MCF 10A (cell line): ENCODE measurements around the gene TNPO3. TPM values are rescaled to one million over a fixed set of nuclear protein-coding genes. Genes with fewer than 3 reads are reported as not detected.
A peak's percentile ranks its signal among the peaks of the same experiment; 100 is the strongest.

ENCODE experiments used
- BruUV-seq: library from RNA; stranded (reverse); fragments of 400-500 nt; replicated peaks from 2 replicates; lab custom pipeline; 2021; lab: Mats Ljungman, UMichigan
- CTCF ChIA-PET: fragments of 300-600 bp; sonication (Branson Sonifier 250); formaldehyde crosslinking; extraction: SDS; loops from one replicate; lab custom pipeline; 2021; ENCODE audit warnings: antibody characterized with exemption, inconsistent platforms; lab: Yijun Ruan, JAX
- POLR2A ChIA-PET: fragments of 300-600, 350-650 bp; sonication (Branson Sonifier 250); formaldehyde crosslinking; extraction: SDS; loops from one replicate; lab custom pipeline; 2020; ENCODE audit warnings: antibody characterized with exemption, inconsistent platforms; lab: Yijun Ruan, JAX
- DNase-seq: peaks from one replicate; pipeline ENCODE4 v3.0.0-alpha.2; 2018; ENCODE audit not compliant: unreplicated experiment
- H3K27ac Mint-ChIP-seq: one replicate; pipeline ENCODE4 v1.8.0; 2022; ENCODE audit warnings: mild to moderate bottlenecking, low read depth, mixed read lengths; ENCODE audit not compliant: unreplicated experiment
- H3K27me3 Mint-ChIP-seq: one replicate; pipeline ENCODE4 v1.8.0; 2022; ENCODE audit warnings: mixed read lengths; ENCODE audit not compliant: insufficient read depth, unreplicated experiment
- H3K36me3 Mint-ChIP-seq: one replicate; pipeline ENCODE4 v1.8.0; 2022; ENCODE audit warnings: mild to moderate bottlenecking, moderate library complexity, mixed read lengths; ENCODE audit not compliant: insufficient read depth, unreplicated experiment
- H3K4me1 Mint-ChIP-seq: one replicate; pipeline ENCODE4 v1.8.0; 2022; ENCODE audit warnings: mixed read lengths; ENCODE audit not compliant: insufficient read depth, unreplicated experiment
- H3K4me3 Mint-ChIP-seq: one replicate; pipeline ENCODE4 v1.8.0; 2022; ENCODE audit warnings: mild to moderate bottlenecking, moderate library complexity, mixed read lengths; ENCODE audit not compliant: unreplicated experiment
- H3K9me3 Mint-ChIP-seq: one replicate; pipeline ENCODE4 v1.8.0; 2022; ENCODE audit warnings: mixed read lengths; ENCODE audit not compliant: unreplicated experiment
- CTCF ChIP-seq: fragments of 200-600 bp; IDR thresholded peaks from one replicate; pipeline ENCODE4 v1.8.0; 2022; ENCODE audit warnings: antibody characterized with exemption, mild to moderate bottlenecking; ENCODE audit not compliant: unreplicated experiment
- intact Hi-C: fragments of 100-400 bp; cut with micrococcal nuclease; formaldehyde crosslinking; loops from 2 replicates; pipeline ENCODE4 v1.14.1; 2022
- total RNA-seq: library from RNA; stranded (reverse); gene quantifications from 2 replicates; pipeline ENCODE4 v1.2.3, GENCODE V29; 2022

TNPO3 gene
- total RNA-seq, 1 experiment from 2014 or later, result 42.3 TPM

DNA sequence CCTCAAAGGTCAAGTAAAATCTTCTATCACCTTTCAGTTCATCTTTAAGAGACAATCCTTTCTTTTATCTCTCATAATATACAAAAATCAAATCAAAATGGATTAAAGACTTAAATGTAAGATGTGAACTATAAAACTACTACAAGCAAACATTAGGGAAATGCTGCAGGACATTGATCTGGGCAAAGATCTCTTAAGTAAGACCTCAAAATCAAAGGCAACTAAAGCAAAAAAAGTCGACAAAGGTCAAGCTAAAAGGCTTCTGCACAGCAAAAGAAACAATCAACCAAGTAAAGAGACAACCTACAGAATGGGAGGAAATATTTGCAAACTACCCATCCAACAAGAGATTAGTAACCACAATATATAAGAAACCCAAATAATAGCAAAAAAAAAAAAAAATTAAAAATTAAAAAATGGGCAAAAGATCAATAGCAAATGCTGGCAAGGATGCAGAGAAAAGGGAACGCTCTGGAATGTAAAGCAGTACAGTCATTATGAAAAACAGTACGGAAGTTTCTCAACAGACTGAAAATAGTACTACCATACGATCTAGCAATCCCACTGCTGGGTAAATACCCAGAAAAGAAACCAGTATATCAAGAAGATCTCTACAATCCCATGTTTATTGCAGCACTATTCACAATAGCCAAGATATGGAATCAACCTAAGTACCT, 41.7 kb downstream of the TNPO3 start:
- TF ChIP-seq CTCF, result no peak
- POLR2A ChIA-PET, result interaction anchor here (1.0 kb wide), 1 partner anchor 41 kb away, joined by 3 read pairs; the partner anchor contains the start of gene TNPO3
- H3K9me3 Mint-ChIP-seq, result no peaks in the 10 kb centered on the region
- no peak overlapping the region for H3K27ac Mint-ChIP-seq
- no peaks in the 10 kb centered on the region for H3K27me3 Mint-ChIP-seq
- no TSS peak for BruUV-seq
- intact Hi-C loops, result no loop called here
- H3K36me3 Mint-ChIP-seq, result peaks cover 48% of the 10 kb centered on the region
- DNase-seq, result no peak
- no peak overlapping the region for H3K4me3 Mint-ChIP-seq
- H3K4me1 Mint-ChIP-seq, result peaks cover 8% of the 10 kb centered on the region
- CTCF ChIA-PET, result no interaction called here

DNA sequence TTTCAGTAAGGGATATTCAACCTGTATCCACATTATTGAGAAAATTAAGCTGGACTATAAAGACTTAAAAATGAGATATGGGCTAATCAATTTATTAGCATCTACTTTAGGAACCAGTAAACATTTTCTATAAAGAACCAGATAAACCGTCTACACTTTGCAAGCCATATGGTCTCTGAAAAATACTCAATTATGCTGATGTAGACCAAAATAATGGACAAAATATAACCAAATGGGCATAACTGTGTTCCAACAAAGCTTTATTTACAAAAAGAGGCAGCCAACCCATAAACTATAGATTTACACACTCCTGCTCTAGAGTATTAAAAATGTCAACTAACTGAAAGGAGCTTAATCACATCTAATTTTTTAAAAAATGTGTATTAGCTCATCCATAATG, 42.3 kb downstream of the TNPO3 start:
- no peaks in the 10 kb centered on the region for H3K27me3 Mint-ChIP-seq
- H3K9me3 Mint-ChIP-seq, result no peaks in the 10 kb centered on the region
- no peak overlapping the region for H3K27ac Mint-ChIP-seq
- CTCF ChIA-PET, result no interaction called here
- no peak for TF ChIP-seq CTCF
- H3K4me1 Mint-ChIP-seq, result peaks cover 8% of the 10 kb centered on the region
- intact Hi-C loops, result no loop called here
- no peak for DNase-seq
- no TSS peak for BruUV-seq
- H3K4me3 Mint-ChIP-seq, result no peak overlapping the region
- POLR2A ChIA-PET, result no interaction called here
- peaks cover 48% of the 10 kb centered on the region for H3K36me3 Mint-ChIP-seq

DNA sequence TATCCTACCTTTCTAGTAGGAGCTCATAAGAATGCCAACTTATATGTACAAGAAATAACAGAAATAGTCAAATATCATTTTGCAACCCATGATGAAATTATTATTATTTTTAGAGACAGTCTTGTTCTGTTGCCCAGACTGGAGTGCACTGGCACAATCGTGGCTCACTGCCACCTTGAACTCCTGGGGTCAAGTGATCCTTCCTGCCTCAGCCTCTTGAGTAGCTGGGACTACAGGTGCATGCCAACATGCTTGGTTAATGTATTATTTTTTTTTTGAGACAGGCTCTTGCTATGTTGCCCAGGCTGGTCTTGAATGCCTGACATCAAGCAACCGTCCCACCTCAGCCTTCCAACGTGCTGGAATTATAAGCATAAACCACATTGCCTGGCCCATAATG, 44.8 kb downstream of the TNPO3 start:
- Mint-ChIP-seq H3K27ac (no peak overlapping the region), H3K9me3 (no peaks in the 10 kb centered on the region), H3K4me3 (no peak overlapping the region), H3K27me3 (no peaks in the 10 kb centered on the region), H3K36me3 (peaks cover 37% of the 10 kb centered on the region), H3K4me1 (peaks cover 8% of the 10 kb centered on the region)
- no TSS peak for BruUV-seq
- CTCF ChIA-PET, result interaction anchor here (0.8 to 2.1 kb wide), 3 partner anchors 8 to 81 kb away, joined by 3 to 9 read pairs (median 3); no protein-coding TSS in a partner anchor
- intact Hi-C loops, result no loop called here
- POLR2A ChIA-PET, result interaction anchor here (2.1 kb wide), 1 partner anchor 17 kb away, joined by 6 read pairs; no protein-coding TSS in a partner anchor
- TF ChIP-seq CTCF, result no peak
- DNase-seq, result peak; percentile 27

GRCh38 chr7:129009437-129009836, 45.5 kb downstream of the TNPO3 start:
- TF ChIP-seq CTCF, result no peak
- Mint-ChIP-seq H3K4me1 (peaks cover 8% of the 10 kb centered on the region), H3K36me3 (peaks cover 37% of the 10 kb centered on the region), H3K27me3 (no peaks in the 10 kb centered on the region), H3K4me3 (no peak overlapping the region), H3K27ac (peak overlapping the region; percentile 70), H3K9me3 (no peaks in the 10 kb centered on the region)
- intact Hi-C loops, result no loop called here
- POLR2A ChIA-PET, result interaction anchor here (2.1 kb wide), 1 partner anchor 17 kb away, joined by 6 read pairs; no protein-coding TSS in a partner anchor
- CTCF ChIA-PET, result interaction anchor here (0.5 to 1.3 kb wide), 3 partner anchors 9 to 628 kb away, joined by 3 to 5 read pairs (median 3); no protein-coding TSS in a partner anchor
- no peak for DNase-seq
- BruUV-seq, result no TSS peak
